Mesenchymal stem cell (in vitro differentiated cells and primary cell): ENCODE data around the gene FUZ.

ENCODE experiments used
- DNase-seq: peaks from one replicate; pipeline ENCODE4 v3.0.0-alpha.2; 2013
- H2AFZ ChIP-seq: one replicate; pipeline ENCODE4 v1.6.1; 2013; ENCODE audit warnings: low read depth, mild to moderate bottlenecking, control low read depth, inconsistent platforms, low read length, moderate library complexity
- H2AK5ac ChIP-seq: 2 replicates; pipeline ENCODE4 v1.6.1; 2013; ENCODE audit warnings: low read length, moderate library complexity, mild to moderate bottlenecking, inconsistent platforms; ENCODE audit not compliant: severe bottlenecking
- H2BK120ac ChIP-seq: one replicate; pipeline ENCODE4 v1.6.1; 2013; ENCODE audit warnings: low read depth, mild to moderate bottlenecking, inconsistent platforms, low read length, moderate library complexity
- H2BK12ac ChIP-seq, 2 experiments: one replicate each; pipeline ENCODE4 v1.6.1; 2013; ENCODE audit warnings: inconsistent platforms in 2 of 2, low read length in 2 of 2, mild to moderate bottlenecking in 2 of 2, moderate library complexity in 2 of 2, control low read depth in 1 of 2
- H2BK15ac ChIP-seq: one replicate; pipeline ENCODE4 v1.6.1; 2013; ENCODE audit warnings: mild to moderate bottlenecking, low read depth, inconsistent platforms; ENCODE audit not compliant: poor library complexity, severe bottlenecking
- H2BK5ac ChIP-seq: 2 replicates; pipeline ENCODE4 v1.6.1; 2013; ENCODE audit warnings: low read depth, mild to moderate bottlenecking, low read length, control low read depth, inconsistent platforms; ENCODE audit not compliant: poor library complexity, severe bottlenecking
- H3K14ac ChIP-seq, 2 experiments: one replicate each; pipeline ENCODE4 v1.6.1; 2013; ENCODE audit warnings: inconsistent platforms in 2 of 2, low read length in 2 of 2, control low read depth in 1 of 2, mild to moderate bottlenecking in 1 of 2, moderate library complexity in 1 of 2
- H3K18ac ChIP-seq, 2 experiments: one replicate each; pipeline ENCODE4 v1.6.1; 2013; ENCODE audit warnings: inconsistent platforms in 2 of 2, low read length in 2 of 2, control low read depth in 1 of 2, low read depth in 1 of 2, mild to moderate bottlenecking in 1 of 2
- H3K23ac ChIP-seq, 2 experiments: one replicate each; pipeline ENCODE4 v1.6.1; 2013; ENCODE audit warnings: inconsistent platforms in 2 of 2, low read length in 2 of 2, mild to moderate bottlenecking in 2 of 2, moderate library complexity in 2 of 2, control low read depth in 1 of 2
- H3K27ac ChIP-seq: 2 replicates; pipeline ENCODE4 v1.5.1; 2013; ENCODE audit warnings: mild to moderate bottlenecking, moderate library complexity, low read length, control low read depth, inconsistent platforms; ENCODE audit not compliant: poor library complexity, severe bottlenecking
- H3K27me3 ChIP-seq, 2 experiments: 2 replicates each; pipeline versions ENCODE4 v1.6.1 to v1.7.0; 2013; ENCODE audit warnings: low read length in 2 of 2, mild to moderate bottlenecking in 2 of 2, moderate library complexity in 2 of 2, control low read depth in 1 of 2, inconsistent platforms in 1 of 2; ENCODE audit not compliant: control insufficient read depth in 1 of 2, insufficient read depth in 1 of 2
- H3K36me3 ChIP-seq, 2 experiments: 2 replicates each; pipeline versions ENCODE4 v1.6.1 to v1.7.0; 2013; ENCODE audit warnings: low read length in 2 of 2, control low read depth in 1 of 2, inconsistent platforms in 1 of 2, low read depth in 1 of 2, mild to moderate bottlenecking in 1 of 2; ENCODE audit not compliant: insufficient read depth in 2 of 2, control insufficient read depth in 1 of 2
- H3K4ac ChIP-seq, 2 experiments: one replicate each; pipeline ENCODE4 v1.6.1; 2013; ENCODE audit warnings: inconsistent platforms in 2 of 2, low read length in 2 of 2, mild to moderate bottlenecking in 2 of 2, moderate library complexity in 2 of 2, control low read depth in 1 of 2, low read depth in 1 of 2
- H3K4me1 ChIP-seq: 2 replicates; pipeline ENCODE4 v1.6.1; 2013; ENCODE audit warnings: low read depth, low read length, control low read depth; ENCODE audit not compliant: control insufficient read depth, insufficient read depth
- H3K4me2 ChIP-seq: 2 replicates; pipeline ENCODE4 v1.6.1; 2013; ENCODE audit warnings: low read length, mild to moderate bottlenecking, inconsistent platforms; ENCODE audit not compliant: poor library complexity, severe bottlenecking
- H3K4me3 ChIP-seq, 2 experiments: 2 replicates each; pipeline versions ENCODE4 v1.5.1 to v1.7.0; 2013; ENCODE audit warnings: low read length in 2 of 2, mild to moderate bottlenecking in 2 of 2, control low read depth in 1 of 2, low read depth in 1 of 2; ENCODE audit not compliant: insufficient read depth in 1 of 2
- H3K79me1 ChIP-seq: replicated peaks from 2 replicates; pipeline ENCODE4 v1.6.1; 2013; ENCODE audit warnings: mild to moderate bottlenecking, control low read depth, low read length, inconsistent platforms; ENCODE audit not compliant: poor library complexity, severe bottlenecking
- H3K9ac ChIP-seq: 2 replicates; pipeline ENCODE4 v1.7.0; 2013; ENCODE audit warnings: mild to moderate bottlenecking, low read length, moderate library complexity
- H3K9me3 ChIP-seq: 2 replicates; pipeline ENCODE4 v1.7.0; 2013; ENCODE audit warnings: mild to moderate bottlenecking, low read length; ENCODE audit not compliant: control insufficient read depth
- H4K8ac ChIP-seq: one replicate; pipeline ENCODE4 v1.6.1; 2013; ENCODE audit warnings: inconsistent platforms, mild to moderate bottlenecking, low read length, moderate library complexity
- H4K91ac ChIP-seq: one replicate; pipeline ENCODE4 v1.6.1; 2013; ENCODE audit warnings: mild to moderate bottlenecking, low read length, inconsistent platforms
- WGBS: methylation state at CpG from one replicate; pipeline ENCODE4 v1.1.7; 2013; ENCODE audit warnings: mixed read lengths; 5-methylcytosine and 5-hydroxymethylcytosine counted together

Gene FUZ

GRCh38 chr19:49833599-49833998 lies 20.5 kb upstream of the FUZ start:
- Histone ChIP-seq H2BK12ac (no peak overlapping the region), H2AK5ac (no peak overlapping the region), H3K4me1 (peaks cover 33% of the 10 kb centered on the region), H2BK120ac (no peak overlapping the region), H3K4ac (no peak overlapping the region), H3K9ac (no peak overlapping the region), H3K9me3 (no peaks in the 10 kb centered on the region), H2BK15ac (no peak overlapping the region), H3K18ac (no peak overlapping the region), H4K8ac (no peak overlapping the region), H3K23ac (no peak overlapping the region), H4K91ac (no peak overlapping the region), H3K79me1 (peaks cover 57% of the 10 kb centered on the region), H3K27me3 (no peaks in the 10 kb centered on the region), H3K27ac (no peak overlapping the region), H3K36me3 (peaks cover 94 to 95% of the 10 kb centered on the region in 2 experiments), H2AFZ (no peak overlapping the region), H3K4me2 (no peak overlapping the region), H2BK5ac (no peak overlapping the region), H3K4me3 (no peak overlapping the region), H3K14ac (no peak overlapping the region)
- WGBS: 97% methylated on average over 7 of the region's 7 CpGs
- no peak for DNase-seq

GRCh38 chr19:49832556-49832955 lies 19.5 kb upstream of the FUZ start:
- Histone ChIP-seq H3K23ac (no peak overlapping the region), H3K36me3 (peaks cover 89 to 93% of the 10 kb centered on the region in 2 experiments), H3K4me3 (no peak overlapping the region), H3K79me1 (peaks cover 62% of the 10 kb centered on the region), H2BK120ac (no peak overlapping the region), H2BK5ac (no peak overlapping the region), H3K4me1 (peaks cover 35% of the 10 kb centered on the region), H3K27me3 (no peaks in the 10 kb centered on the region), H3K9me3 (no peaks in the 10 kb centered on the region), H4K91ac (no peak overlapping the region), H3K4me2 (no peak overlapping the region), H2AK5ac (no peak overlapping the region), H2BK12ac (no peak overlapping the region), H3K27ac (no peak overlapping the region), H3K14ac (no peak overlapping the region), H2AFZ (no peak overlapping the region), H3K18ac (no peak overlapping the region), H3K4ac (no peak overlapping the region), H4K8ac (no peak overlapping the region), H3K9ac (no peak overlapping the region), H2BK15ac (no peak overlapping the region)
- WGBS: 86% methylated on average over 6 of the region's 9 CpGs
- DNase-seq: no peak

GRCh38 chr19:49831592-49831991 lies 18.5 kb upstream of the FUZ start:
- Histone ChIP-seq H2BK15ac (no peak overlapping the region), H3K4ac (no peak overlapping the region), H2AFZ (no peak overlapping the region), H3K79me1 (peaks cover 71% of the 10 kb centered on the region), H4K8ac (no peak overlapping the region), H3K9ac (no peak overlapping the region), H2BK12ac (no peak overlapping the region), H3K18ac (no peak overlapping the region), H3K14ac (no peak overlapping the region), H2BK120ac (no peak overlapping the region), H3K27ac (no peak overlapping the region), H3K23ac (no peak overlapping the region), H3K36me3 (peaks cover 87 to 95% of the 10 kb centered on the region in 2 experiments), H2AK5ac (no peak overlapping the region), H3K4me3 (no peak overlapping the region), H3K27me3 (no peaks in the 10 kb centered on the region), H4K91ac (no peak overlapping the region), H3K4me2 (no peak overlapping the region), H2BK5ac (no peak overlapping the region), H3K4me1 (peaks cover 26% of the 10 kb centered on the region), H3K9me3 (no peaks in the 10 kb centered on the region)
- 88% methylated on average over 8 of the region's 8 CpGs for WGBS
- no peak for DNase-seq

- Histone ChIP-seq H3K4me2 (no peak overlapping the region), H3K9me3 (no peaks in the 10 kb centered on the region), H2AK5ac (no peak overlapping the region), H3K27me3 (no peaks in the 10 kb centered on the region), H4K8ac (no peak overlapping the region), H4K91ac (no peak overlapping the region), H3K4ac (no peak overlapping the region), H3K23ac (no peak overlapping the region), H2BK120ac (no peak overlapping the region), H3K9ac (no peak overlapping the region), H3K27ac (no peak overlapping the region), H3K4me3 (no peak overlapping the region), H2AFZ (no peak overlapping the region), H2BK15ac (no peak overlapping the region), H3K36me3 (peaks cover 79 to 92% of the 10 kb centered on the region in 2 experiments), H2BK5ac (no peak overlapping the region), H2BK12ac (no peak overlapping the region), H3K79me1 (peaks cover 69% of the 10 kb centered on the region), H3K14ac (no peak overlapping the region), H3K4me1 (peaks cover 24% of the 10 kb centered on the region), H3K18ac (no peak overlapping the region)
- 91% methylated on average over 9 of the region's 12 CpGs for WGBS
- DNase-seq: no peak
Observed at GRCh38 chr19:49830766-49831165, 17.7 kb upstream of the FUZ start.
